Superior temporal gyrus (tissue), 1 donor: ENCODE results near the gene INSYN2B.

Experiments
- DNase-seq: peaks from one replicate; pipeline ENCODE4 v3.0.0-alpha.2; 2016; ENCODE audit errors: extremely low spot score

Gene INSYN2B

GRCh38 chr5:169980418-169981053 is at the start of gene INSYN2B:
Gene INSYN2B (minus strand): TSS chr5:169980495. CDS start chr5:169883898, 96,597 bp downstream.
- peak; percentile 99 for DNase-seq

GRCh38 chr5:170028124-170028523 is 47.8 kb upstream of the INSYN2B start:
- no peak for DNase-seq

- no peak for DNase-seq
Observed at GRCh38 chr5:170025853-170026252, 45.6 kb upstream of the INSYN2B start.

GRCh38 chr5:170021506-170021905 is 41.2 kb upstream of the INSYN2B start:
- DNase-seq = no peak

- no peak for DNase-seq
Observed at GRCh38 chr5:170020423-170020822, 40.1 kb upstream of the INSYN2B start.

GRCh38 chr5:170012622-170013021 is 32.3 kb upstream of the INSYN2B start:
- no peak for DNase-seq

- no peak for DNase-seq
Observed at GRCh38 chr5:170011751-170012150, 31.5 kb upstream of the INSYN2B start.

GRCh38 chr5:170010595-170010994 is 30.3 kb upstream of the INSYN2B start:
- no peak for DNase-seq

- no peak for DNase-seq
Observed at GRCh38 chr5:170008376-170008775, 28.1 kb upstream of the INSYN2B start.

- no peak for DNase-seq
Observed at GRCh38 chr5:170006021-170006420, 25.7 kb upstream of the INSYN2B start.

GRCh38 chr5:170000155-170000554 is 19.9 kb upstream of the INSYN2B start:
- DNase-seq = no peak

- no peak for DNase-seq
Observed at GRCh38 chr5:169999621-170000020, 19.3 kb upstream of the INSYN2B start.

- DNase-seq = no peak
Observed at GRCh38 chr5:169997798-169998197, 17.5 kb upstream of the INSYN2B start.

- no peak for DNase-seq
Observed at GRCh38 chr5:169993485-169993790, 13.1 kb upstream of the INSYN2B start.

- no peak for DNase-seq
Observed at GRCh38 chr5:169992789-169993484, 12.6 kb upstream of the INSYN2B start.

- DNase-seq = no peak
Observed at GRCh38 chr5:169991115-169991869, 11.0 kb upstream of the INSYN2B start.

GRCh38 chr5:169989365-169989764 is 9.1 kb upstream of the INSYN2B start:
- no peak for DNase-seq

- DNase-seq = no peak
Observed at GRCh38 chr5:169988947-169989346, 8.7 kb upstream of the INSYN2B start.

GRCh38 chr5:169988206-169988605 is 7.9 kb upstream of the INSYN2B start:
- DNase-seq = no peak

- peak; percentile 78 for DNase-seq
Observed at GRCh38 chr5:169979871-169980270, 424 bp downstream of the INSYN2B start.

- DNase-seq = peak; percentile 64
Observed at GRCh38 chr5:169978714-169979113, 1.6 kb downstream of the INSYN2B start.

- no peak for DNase-seq
Observed at GRCh38 chr5:169974121-169974770, 6.0 kb downstream of the INSYN2B start.
